ENCODE data around the gene ZP1. TPM values are rescaled to one million over a fixed set of nuclear protein-coding genes. Genes with fewer than 3 reads are reported as not detected.
"Not testable (repeated sequence)": the region's sequence is repeated elsewhere in the genome, so short reads cannot be mapped to it uniquely, and the experiment has no call there.

Gene ZP1
- total RNA-seq, 1 donor: not detected

GRCh38 chr11:60905047-60905446 lies 37.7 kb downstream of the ZP1 start:
- H3K4me3 ChIP-seq (ENCODE audit: low read depth, low read length): peak overlapping the region; percentile 95
- no peak for TF ChIP-seq CTCF (IDR thresholded peaks at IDR 0.05; ENCODE audit: insufficient read depth, low read length)
- DNase-seq (ENCODE audit: low read depth): no peak

GRCh38 chr11:60905551-60906113 lies 38.3 kb downstream of the ZP1 start:
- H3K4me3 ChIP-seq (ENCODE audit: low read depth, low read length): peak overlapping the region; percentile 95
- TF ChIP-seq CTCF (IDR thresholded peaks at IDR 0.05; ENCODE audit: insufficient read depth, low read length): no peak
- DNase-seq (ENCODE audit: low read depth): peak; percentile 62

- DNase-seq (ENCODE audit: low read depth): peak; percentile 93
- TF ChIP-seq CTCF (IDR thresholded peaks at IDR 0.05; ENCODE audit: insufficient read depth, low read length): no peak
These were observed 39.0 kb downstream of the ZP1 start, which contains the start of gene PRPF19 for GRCh38 chr11:60906132-60906972. PRPF19 (minus strand) TSS chr11:60906585; CDS start chr11:60906382, 203 bp downstream.

GRCh38 chr11:60908803-60909202 lies 41.5 kb downstream of the ZP1 start:
- TF ChIP-seq CTCF (IDR thresholded peaks at IDR 0.05; ENCODE audit: insufficient read depth, low read length): no peak
- no peak for DNase-seq (ENCODE audit: low read depth)
- H3K4me3 ChIP-seq (ENCODE audit: low read depth, low read length): no peak overlapping the region

More at GRCh38 chr11:60906132-60906972, 39.0 kb downstream of the ZP1 start, which contains the start of gene PRPF19:
- H3K4me3 ChIP-seq (ENCODE audit: low read depth, low read length): peak within 1 kb of the TSS; percentile 95

GRCh38 chr11:60909680-60910280 lies 42.4 kb downstream of the ZP1 start:
- not testable (repeated sequence) for DNase-seq (ENCODE audit: low read depth)

GRCh38 chr11:60910281-60910687 lies 42.9 kb downstream of the ZP1 start:
- no peak for DNase-seq (ENCODE audit: low read depth)
- TF ChIP-seq CTCF (IDR thresholded peaks at IDR 0.05; ENCODE audit: insufficient read depth, low read length): no peak
- no peak overlapping the region for H3K4me3 ChIP-seq (ENCODE audit: low read depth, low read length)

More at GRCh38 chr11:60909680-60910280, 42.4 kb downstream of the ZP1 start:
- not testable (repeated sequence) for H3K4me3 ChIP-seq (ENCODE audit: low read depth, low read length)

Measured in fibroblast of the aortic adventitia (primary cell).